DMS79 (cell line): ENCODE measurements around the gene ZNF490.

Experiments used
- DNase-seq: peaks from one replicate; lab custom pipeline; 2025; lab: John Stamatoyannopoulos, UW

Gene ZNF490

GRCh38 chr19:12543855-12544254 lies 66.8 kb downstream of the ZNF490 start:
- DNase-seq, result no peak
